HG02623 (cell line): Measurements from ENCODE around the gene LRMDA.
"Not testable (repeated sequence)": the region's sequence is repeated elsewhere in the genome, so short reads cannot be mapped to it uniquely, and the experiment has no call there.

Experiments used
- ATAC-seq: cut with Tn5 transposase; IDR thresholded peaks from one replicate; pipeline ENCODE4 v1.9.1; 2021; ENCODE audit warnings: moderate library complexity; ENCODE audit not compliant: unreplicated experiment

The LRMDA gene

GRCh38 chr10:75502389-75502788 is 71.0 kb downstream of the LRMDA start:
- ATAC-seq = no peak

- ATAC-seq = no peak
These were observed 71.4 kb downstream of the LRMDA start for GRCh38 chr10:75502838-75503237.

GRCh38 chr10:75505293-75505692 is 73.9 kb downstream of the LRMDA start:
- no peak for ATAC-seq

GRCh38 chr10:75505840-75506506 is 74.5 kb downstream of the LRMDA start:
- no peak for ATAC-seq

GRCh38 chr10:75506930-75507329 is 75.5 kb downstream of the LRMDA start:
- no peak for ATAC-seq

GRCh38 chr10:75507469-75507868 is 76.0 kb downstream of the LRMDA start:
- ATAC-seq = no peak

- ATAC-seq = no peak
These were observed 76.9 kb downstream of the LRMDA start for GRCh38 chr10:75508239-75508813.

- ATAC-seq = no peak
These were observed 77.4 kb downstream of the LRMDA start for GRCh38 chr10:75508814-75509306.

GRCh38 chr10:75509706-75510105 is 78.3 kb downstream of the LRMDA start:
- ATAC-seq = no peak

- ATAC-seq = no peak
These were observed 79.6 kb downstream of the LRMDA start for GRCh38 chr10:75511011-75511410.

GRCh38 chr10:75512203-75512933 is 80.9 kb downstream of the LRMDA start:
- ATAC-seq = no peak

GRCh38 chr10:75513292-75513885 is 82.0 kb downstream of the LRMDA start:
- ATAC-seq = no peak

GRCh38 chr10:75514830-75515229 is 83.4 kb downstream of the LRMDA start:
- ATAC-seq = no peak

GRCh38 chr10:75516154-75516553 is 84.7 kb downstream of the LRMDA start:
- not testable (repeated sequence) for ATAC-seq

GRCh38 chr10:75519213-75519612 is 87.8 kb downstream of the LRMDA start:
- not testable (repeated sequence) for ATAC-seq

GRCh38 chr10:75521194-75521829 is 89.9 kb downstream of the LRMDA start:
- ATAC-seq = not testable (repeated sequence)

- ATAC-seq = no peak
These were observed 93.6 kb downstream of the LRMDA start for GRCh38 chr10:75525067-75525466.

- ATAC-seq = no peak
These were observed 94.2 kb downstream of the LRMDA start for GRCh38 chr10:75525646-75526045.

- no peak for ATAC-seq
These were observed 96.1 kb downstream of the LRMDA start for GRCh38 chr10:75527542-75527941.

- no peak for ATAC-seq
These were observed 97.0 kb downstream of the LRMDA start for GRCh38 chr10:75528392-75528791.

GRCh38 chr10:75530299-75530698 is 98.9 kb downstream of the LRMDA start:
- no peak for ATAC-seq
